GM19372 (cell line): ENCODE data around the gene INO80E.

Source experiments
- ATAC-seq: cut with Tn5 transposase; IDR thresholded peaks from one replicate; pipeline ENCODE4 v1.9.1; 2021; ENCODE audit warnings: mild to moderate bottlenecking, low read depth, moderate library complexity; ENCODE audit not compliant: unreplicated experiment

INO80E gene

GRCh38 chr16:29975134-29975538 lies 20.9 kb upstream of the INO80E start:
- no peak for ATAC-seq

DNA sequence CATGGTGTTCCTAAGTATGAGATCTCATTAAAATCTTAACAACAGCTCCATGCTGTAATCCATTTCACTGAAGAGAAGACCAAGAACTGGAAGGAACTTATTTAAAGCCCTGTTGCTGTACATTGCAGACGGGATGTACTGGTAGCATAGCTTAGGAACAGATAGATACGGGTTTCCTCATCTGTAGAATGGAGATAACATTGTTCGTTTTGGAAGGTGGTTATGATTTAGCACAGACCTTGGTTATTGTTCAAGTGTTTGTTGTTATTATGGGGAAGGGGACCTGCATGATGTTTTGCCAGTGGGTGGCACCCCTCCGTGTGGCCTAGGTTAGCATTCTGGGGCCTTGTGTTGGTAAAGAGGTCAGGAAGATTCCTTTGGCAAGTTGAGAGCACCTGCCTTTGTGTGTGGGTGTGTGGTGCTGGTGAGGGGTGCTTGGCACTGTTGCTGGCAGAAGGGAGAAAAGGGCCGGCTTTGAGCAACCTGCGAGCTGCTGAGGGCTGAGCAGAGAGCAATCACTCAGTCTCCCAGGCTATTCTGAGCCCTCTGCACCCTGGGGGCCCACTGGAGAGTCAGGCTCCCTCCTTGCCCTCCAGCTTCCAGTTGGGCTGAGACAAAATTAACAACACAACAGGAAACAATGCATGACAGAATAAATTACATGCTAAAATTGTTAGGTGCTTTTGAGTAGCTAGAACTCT lies 20.1 kb upstream of the INO80E start:
- ATAC-seq: no peak

DNA sequence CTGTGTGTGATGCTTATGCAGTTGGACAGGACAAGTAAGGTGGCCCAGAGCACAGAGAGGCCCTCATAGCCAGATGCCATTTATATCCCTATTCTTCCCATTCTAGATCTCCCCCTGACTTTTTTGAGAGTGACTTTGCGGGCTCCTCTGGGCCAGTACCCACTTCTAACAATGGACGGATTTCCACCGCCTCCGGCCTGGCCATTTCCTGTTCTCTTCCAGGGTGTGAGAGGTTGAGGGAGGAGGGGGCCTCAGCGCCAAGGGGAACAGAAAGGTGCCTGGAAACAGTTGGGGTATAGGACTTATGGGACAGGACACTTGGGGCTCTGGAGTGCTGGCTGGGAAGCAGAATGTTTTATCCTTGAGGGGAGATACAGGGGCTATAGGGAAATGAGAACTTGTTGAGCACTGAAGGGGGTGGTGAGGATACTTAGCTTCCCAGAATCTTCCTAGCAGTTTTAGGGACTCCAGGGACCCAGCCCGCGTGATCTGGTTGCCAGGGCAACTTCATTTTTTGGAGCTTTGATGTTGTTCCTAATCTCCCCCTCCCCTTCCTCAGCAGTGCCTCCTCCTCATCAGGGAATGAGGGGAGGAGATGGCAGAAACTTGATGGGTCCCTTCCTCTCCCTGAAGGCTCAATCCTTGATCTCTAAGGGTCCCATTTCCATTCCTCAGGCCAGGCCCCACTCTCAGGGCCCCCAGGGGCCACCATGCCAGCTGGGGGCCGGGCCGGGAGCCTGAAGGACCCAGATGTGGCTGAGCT lies 18.8 kb upstream of the INO80E start:
- ATAC-seq: no peak

DNA sequence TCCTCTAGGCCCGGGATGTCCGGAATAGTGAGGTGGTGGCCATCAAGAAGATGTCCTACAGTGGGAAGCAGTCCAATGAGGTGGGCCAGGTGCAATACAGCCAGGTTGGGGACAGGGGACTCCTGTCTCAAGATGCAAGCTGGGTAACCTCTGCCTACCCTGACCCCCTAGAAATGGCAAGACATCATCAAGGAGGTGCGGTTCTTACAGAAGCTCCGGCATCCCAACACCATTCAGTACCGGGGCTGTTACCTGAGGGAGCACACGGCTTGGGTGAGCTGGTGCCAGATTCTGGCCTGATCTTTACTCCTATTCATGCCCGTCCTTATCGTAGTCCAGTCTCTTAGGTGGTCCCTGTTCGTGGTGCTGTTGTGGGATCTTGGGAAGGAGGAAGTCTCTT lies 18.0 kb upstream of the INO80E start:
- no peak for ATAC-seq

DNA sequence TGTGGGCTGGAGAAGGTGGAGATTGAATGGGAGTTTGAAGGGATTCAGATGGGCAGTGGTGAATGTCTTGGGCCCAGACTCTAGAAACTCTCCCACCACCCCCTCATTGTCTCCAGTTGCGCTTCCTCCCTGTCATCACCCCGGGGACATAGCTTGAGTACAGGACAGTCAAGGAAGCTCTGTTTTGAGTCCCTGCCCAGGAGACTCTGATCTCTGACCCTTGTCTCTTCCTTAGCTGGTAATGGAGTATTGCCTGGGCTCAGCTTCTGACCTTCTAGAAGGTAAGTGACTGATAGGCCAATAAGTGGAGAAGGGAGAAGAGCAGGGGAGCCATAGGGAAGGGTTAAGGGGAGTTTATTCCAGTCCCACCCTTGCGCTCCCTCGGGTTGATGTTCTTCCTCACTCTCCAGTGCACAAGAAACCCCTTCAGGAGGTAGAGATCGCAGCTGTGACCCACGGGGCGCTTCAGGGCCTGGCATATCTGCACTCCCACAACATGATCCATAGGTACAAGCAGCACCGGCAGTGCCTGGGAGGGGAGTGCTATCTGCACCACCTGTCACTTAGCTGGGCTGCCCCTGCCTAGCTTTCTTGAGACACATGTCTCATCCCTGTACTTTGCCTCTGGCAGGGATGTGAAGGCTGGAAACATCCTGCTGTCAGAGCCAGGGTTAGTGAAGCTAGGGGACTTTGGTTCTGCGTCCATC lies 17.3 kb upstream of the INO80E start:
- no peak for ATAC-seq

DNA sequence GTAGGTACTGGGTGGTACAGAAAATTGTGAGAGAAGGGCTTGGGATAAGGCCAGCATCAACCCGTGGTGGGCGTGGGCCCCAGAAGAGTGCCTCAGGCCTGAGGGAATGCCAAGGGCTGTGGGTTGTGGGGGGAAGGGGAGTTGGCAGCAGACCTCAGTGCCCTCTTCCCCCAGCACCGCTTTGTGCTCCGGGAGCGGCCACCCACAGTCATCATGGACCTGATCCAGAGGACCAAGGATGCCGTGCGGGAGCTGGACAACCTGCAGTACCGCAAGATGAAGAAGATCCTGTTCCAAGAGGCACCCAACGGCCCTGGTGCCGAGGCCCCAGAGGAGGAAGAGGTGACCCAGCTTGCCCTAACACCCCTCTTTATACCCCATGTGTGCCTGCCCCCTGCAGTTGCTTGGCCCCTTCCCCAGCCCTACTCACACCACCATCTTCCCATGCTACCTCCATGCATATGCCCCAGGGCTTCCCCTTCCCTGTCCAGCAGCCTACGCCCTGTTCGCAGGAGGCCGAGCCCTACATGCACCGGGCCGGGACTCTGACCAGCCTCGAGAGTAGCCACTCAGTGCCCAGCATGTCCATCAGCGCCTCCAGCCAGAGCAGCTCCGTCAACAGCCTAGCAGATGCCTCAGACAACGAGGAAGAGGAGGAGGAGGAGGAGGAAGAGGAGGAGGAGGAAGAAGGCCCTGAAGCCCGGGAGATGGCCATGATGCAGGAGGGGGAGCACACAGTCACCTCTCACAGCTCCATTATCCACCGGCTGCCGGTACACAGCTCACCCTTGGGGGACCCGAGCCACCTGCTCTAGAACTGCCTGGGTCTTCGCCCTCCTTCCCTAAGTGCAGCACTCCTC lies 13.3 kb upstream of the INO80E start:
- no peak for ATAC-seq

DNA sequence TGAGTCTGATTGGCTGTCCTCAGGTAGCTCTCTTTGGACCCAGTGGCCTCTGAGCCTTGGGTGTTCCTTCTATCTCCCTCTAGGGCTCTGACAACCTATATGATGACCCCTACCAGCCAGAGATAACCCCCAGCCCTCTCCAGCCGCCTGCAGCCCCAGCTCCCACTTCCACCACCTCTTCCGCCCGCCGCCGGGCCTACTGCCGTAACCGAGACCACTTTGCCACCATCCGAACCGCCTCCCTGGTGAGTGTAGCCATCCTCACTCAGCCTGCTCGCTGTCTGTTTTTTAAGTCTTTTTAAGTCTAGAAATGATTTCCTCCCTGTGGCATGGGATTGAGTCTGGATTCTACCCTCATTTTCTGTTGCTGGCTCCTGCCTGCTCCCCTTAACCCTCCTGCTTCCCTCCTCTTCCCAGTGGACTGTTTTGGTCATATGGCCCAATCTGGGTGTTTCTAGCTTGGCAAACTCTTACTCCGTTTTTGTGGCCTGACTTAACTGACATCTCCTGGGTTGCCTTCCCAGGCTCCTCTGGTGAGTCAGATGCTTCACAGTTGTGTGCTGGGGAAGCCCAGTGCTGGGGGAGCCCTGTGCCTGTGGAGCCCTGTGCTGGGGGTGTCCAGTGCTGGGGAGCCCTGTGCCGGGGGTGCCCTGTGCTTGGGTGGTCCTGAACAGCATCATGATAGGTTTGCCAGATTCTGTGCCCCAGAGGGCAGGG lies 12.5 kb upstream of the INO80E start:
- ATAC-seq: no peak

GRCh38 chr16:29984137-29984763 lies 11.8 kb upstream of the INO80E start:
- no peak for ATAC-seq

- ATAC-seq: no peak
Measured at GRCh38 chr16:29984764-29985147, 11.3 kb upstream of the INO80E start.

- ATAC-seq: no peak
Measured at GRCh38 chr16:29985271-29985811, 10.7 kb upstream of the INO80E start.

GRCh38 chr16:29986231-29986630 lies 9.8 kb upstream of the INO80E start:
- ATAC-seq: no peak

GRCh38 chr16:29986931-29987330 lies 9.1 kb upstream of the INO80E start:
- ATAC-seq: no peak

- ATAC-seq: no peak
Measured at GRCh38 chr16:29987371-29988085, 8.5 kb upstream of the INO80E start.

DNA sequence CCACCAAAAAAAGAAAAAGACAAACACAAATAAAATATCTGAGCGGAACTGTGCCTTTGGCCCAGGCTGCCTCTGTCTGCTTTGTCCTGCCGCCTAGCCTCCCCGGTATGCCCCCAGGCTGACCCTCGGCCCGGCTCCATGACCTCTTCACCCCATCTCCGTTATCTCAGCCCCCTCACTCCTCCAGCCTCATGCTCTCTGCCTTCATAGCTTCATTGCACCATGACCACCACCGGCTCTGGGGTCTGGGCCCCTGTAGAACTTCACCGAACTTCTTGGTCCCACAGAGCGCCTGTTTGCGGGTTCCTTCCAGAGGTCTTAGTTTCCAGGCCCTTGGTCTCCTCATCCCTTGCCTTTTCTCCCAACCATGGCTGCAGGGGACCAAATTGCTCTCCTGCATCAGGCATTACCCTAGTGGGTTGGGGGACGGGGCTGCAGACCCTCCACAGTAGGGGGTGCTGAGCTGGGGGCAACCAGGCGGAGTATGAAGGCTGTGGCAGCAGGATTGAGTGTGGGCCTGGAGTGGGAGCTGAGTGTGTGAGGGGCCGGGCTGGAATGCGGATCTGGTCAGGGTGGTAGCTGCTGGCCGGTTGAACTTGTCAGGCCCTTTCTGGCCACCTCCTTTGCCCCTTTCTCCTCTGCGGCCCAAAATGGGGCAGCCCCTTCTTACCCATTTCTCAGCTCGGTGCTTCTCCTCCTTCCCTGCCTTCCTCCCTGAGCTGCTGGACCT lies 7.5 kb upstream of the INO80E start:
- no peak for ATAC-seq

DNA sequence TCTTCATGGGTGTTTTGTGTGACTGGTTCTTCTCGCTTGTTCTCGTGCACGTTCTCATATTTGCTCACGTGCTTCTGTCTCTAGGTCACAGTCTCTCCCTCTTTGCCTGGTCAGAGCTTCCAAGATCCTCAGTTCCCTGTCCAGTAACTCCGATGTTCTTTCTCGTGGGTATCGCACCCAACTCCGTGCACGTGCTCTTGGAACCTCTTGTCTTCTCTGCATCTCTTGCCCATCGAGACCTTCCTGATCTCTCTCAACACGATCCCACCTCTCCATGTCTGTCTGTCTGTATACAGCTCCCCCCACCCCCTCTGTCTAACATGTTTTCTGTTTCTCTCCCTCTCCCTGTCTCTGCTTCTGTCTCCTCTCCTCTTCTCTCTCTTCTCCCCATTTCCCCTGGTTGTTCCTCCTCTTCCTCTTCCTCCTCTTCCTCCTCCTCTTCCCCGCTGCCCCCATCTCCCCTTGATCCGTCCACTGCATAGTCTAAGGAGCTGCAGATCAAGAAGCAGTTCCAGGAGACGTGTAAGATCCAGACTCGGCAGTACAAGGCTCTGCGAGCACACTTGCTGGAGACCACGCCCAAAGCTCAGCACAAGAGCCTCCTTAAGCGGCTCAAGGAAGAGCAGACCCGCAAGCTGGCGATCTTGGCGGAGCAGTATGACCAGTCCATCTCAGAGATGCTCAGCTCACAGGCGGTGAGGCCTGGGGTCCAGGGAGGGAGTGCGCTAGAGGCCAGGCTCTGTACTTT lies 6.8 kb upstream of the INO80E start:
- ATAC-seq: no peak

GRCh38 chr16:29990034-29990433 lies 6.0 kb upstream of the INO80E start:
- ATAC-seq: no peak

DNA sequence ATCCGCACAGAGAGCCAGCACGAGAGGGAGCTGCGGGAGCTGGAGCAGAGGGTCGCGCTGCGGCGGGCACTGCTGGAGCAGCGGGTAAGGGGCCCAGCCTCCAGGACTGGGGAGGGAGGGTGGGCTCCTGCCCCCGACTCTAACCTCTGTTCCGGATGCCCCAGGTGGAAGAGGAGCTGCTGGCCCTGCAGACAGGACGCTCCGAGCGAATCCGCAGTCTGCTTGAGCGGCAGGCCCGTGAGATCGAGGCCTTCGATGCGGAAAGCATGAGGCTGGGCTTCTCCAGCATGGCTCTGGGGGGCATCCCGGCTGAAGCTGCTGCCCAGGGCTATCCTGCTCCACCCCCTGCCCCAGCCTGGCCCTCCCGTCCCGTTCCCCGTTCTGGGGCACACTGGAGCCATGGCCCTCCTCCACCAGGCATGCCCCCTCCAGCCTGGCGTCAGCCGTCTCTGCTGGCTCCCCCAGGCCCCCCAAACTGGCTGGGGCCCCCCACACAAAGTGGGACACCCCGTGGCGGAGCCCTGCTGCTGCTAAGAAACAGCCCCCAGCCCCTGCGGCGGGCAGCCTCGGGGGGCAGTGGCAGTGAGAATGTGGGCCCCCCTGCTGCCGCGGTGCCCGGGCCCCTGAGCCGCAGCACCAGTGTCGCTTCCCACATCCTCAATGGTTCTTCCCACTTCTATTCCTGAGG lies 5.0 kb upstream of the INO80E start:
- ATAC-seq: no peak
